HFF-Myc (cell line): Measurements from ENCODE around the gene RBKS.

ENCODE experiments used
- DNase-seq: peaks from one replicate; pipeline ENCODE4 v3.0.0-alpha.2; 2011; ENCODE audit warnings: low read depth; ENCODE audit errors: extremely low read depth
- H3K4me3 ChIP-seq: replicated peaks from 2 replicates; pipeline ENCODE4 v1.5.1; 2011; ENCODE audit warnings: low read depth, mild to moderate bottlenecking, control low read depth, low read length
- CTCF ChIP-seq: IDR thresholded peaks from 2 replicates; pipeline ENCODE4 v1.5.1; 2012; ENCODE audit warnings: mild to moderate bottlenecking, low read depth, low read length, control low read depth; ENCODE audit errors: missing control alignments

The RBKS gene

GRCh38 chr2:27735263-27735904 is 154.8 kb downstream of the RBKS start:
- no peak for TF ChIP-seq CTCF
- DNase-seq = no peak
- H3K4me3 ChIP-seq = peak overlapping the region; percentile 25

- TF ChIP-seq CTCF = no peak
- no peak overlapping the region for H3K4me3 ChIP-seq
- no peak for DNase-seq
Observed at GRCh38 chr2:27734305-27734704, 155.9 kb downstream of the RBKS start.
